Neural cell (in vitro differentiated cells): ENCODE results near the gene GTPBP1.

Experiments
- CTCF ChIP-seq: fragments of 450-650 bp; IDR thresholded peaks from 2 replicates; pipeline ENCODE4 v1.5.1; 2014; ENCODE audit warnings: antibody characterized with exemption, mild to moderate bottlenecking, moderate library complexity; ENCODE audit not compliant: poor library complexity, severe bottlenecking
- EP300 ChIP-seq: fragments of 450-650 bp; conservative IDR thresholded peaks from 2 replicates; pipeline ENCODE4 v1.6.1; 2014; ENCODE audit warnings: antibody characterized with exemption, mild to moderate bottlenecking, moderate library complexity; ENCODE audit not compliant: poor library complexity, severe bottlenecking
- EZH2 ChIP-seq: fragments of 200-600, 300-800 bp; shearing (Covaris generic), sonication (generic); IDR thresholded peaks from 2 replicates; pipeline ENCODE4 v1.6.1; 2014; ENCODE audit warnings: antibody characterized with exemption, low read length, borderline replicate concordance, mild to moderate bottlenecking; ENCODE audit not compliant: insufficient read depth, poor library complexity, severe bottlenecking
- MXI1 ChIP-seq: fragments of 450-650 bp; conservative IDR thresholded peaks from 2 replicates; pipeline ENCODE4 v1.6.1; 2014; ENCODE audit warnings: antibody characterized with exemption, mild to moderate bottlenecking; ENCODE audit not compliant: poor library complexity, severe bottlenecking
- POLR2AphosphoS5 ChIP-seq: IDR thresholded peaks from 2 replicates; pipeline ENCODE4 v1.6.1; 2012
- RAD21 ChIP-seq: fragments of 450-650 bp; conservative IDR thresholded peaks from 2 replicates; pipeline ENCODE4 v1.6.1; 2014; ENCODE audit warnings: antibody characterized with exemption, mild to moderate bottlenecking, moderate library complexity
- REST ChIP-seq: IDR thresholded peaks from 2 replicates; pipeline ENCODE4 v1.6.1; 2012; ENCODE audit warnings: borderline replicate concordance
- SMC3 ChIP-seq: fragments of 450-650 bp; conservative IDR thresholded peaks from 2 replicates; pipeline ENCODE4 v1.6.1; 2014; ENCODE audit warnings: antibody characterized with exemption, mild to moderate bottlenecking, moderate library complexity; ENCODE audit not compliant: poor library complexity
- TAF1 ChIP-seq: IDR thresholded peaks from 2 replicates; pipeline ENCODE4 v1.6.1; 2012; ENCODE audit warnings: low read depth

- TF ChIP-seq CTCF (no peak), TAF1 (no peak), EZH2 (no peak), RAD21 (no peak), POLR2AphosphoS5 (no peak), REST (no peak), EP300 (no peak), MXI1 (no peak), SMC3 (no peak)
Observed at GRCh38 chr22:38735126-38735464, 29.4 kb downstream of the GTPBP1 start.
